Heart left ventricle (tissue), 13 donors: ENCODE data around the gene CAVIN4.

ENCODE experiments used
- POLR2A ChIP-seq, 2 donors: fragments of 450-650 bp; IDR thresholded peaks; one replicate each; pipeline ENCODE4 v1.6.1; 2017; ENCODE audit warnings: antibody characterized with exemption in 2 of 2, mild to moderate bottlenecking in 2 of 2, moderate library complexity in 2 of 2
- TF ChIP-seq, protein P1 (sequence below), 12 donors: fragments of 200-600 bp; sonication (generic) in 4 of 12; IDR thresholded peaks; one replicate each; pipeline versions ENCODE4 v1.5.0 to v1.8.0; 2018 to 2022; ENCODE audit warnings: antibody characterized with exemption in 12 of 12, mild to moderate bottlenecking in 5 of 12
- donor health status: ischemic (EF 13 %, LVEDD 7.1; RV severe dilation, severe dysfunction).
- donor health status: DM: no; HTN: yes; CAD: no.
- donor health status: DM: no; HTN: no; CAD: no.
- donor health status: ischemic (EF 25% LVEDD 6.9; RV normal size, moderate dysfunction).
- donor health status: ischemic (EF 25% LVEDD 5.7; RV mildly dilated, moderate dysfunction).
- donor health status: ischemic (EF 35%, LVEDD 5.7; RV mildly dilated, moderate dysfunction).
- donor health status: nonischemic (EF 11% LVEDD 7.7; RV severe dilation, severe dysfunction).
- donor health status: DM: yes; HTN: yes; CAD: no.
- donor health status: PGD.
- donor health status: ischemic (EF 29% LVEDD 5.4; RV normal size, mild dysfunction).
- donor health status: nonischemic (EF 23%, LVEDD 6.1; RV moderate dilation, normal function).

DNA sequence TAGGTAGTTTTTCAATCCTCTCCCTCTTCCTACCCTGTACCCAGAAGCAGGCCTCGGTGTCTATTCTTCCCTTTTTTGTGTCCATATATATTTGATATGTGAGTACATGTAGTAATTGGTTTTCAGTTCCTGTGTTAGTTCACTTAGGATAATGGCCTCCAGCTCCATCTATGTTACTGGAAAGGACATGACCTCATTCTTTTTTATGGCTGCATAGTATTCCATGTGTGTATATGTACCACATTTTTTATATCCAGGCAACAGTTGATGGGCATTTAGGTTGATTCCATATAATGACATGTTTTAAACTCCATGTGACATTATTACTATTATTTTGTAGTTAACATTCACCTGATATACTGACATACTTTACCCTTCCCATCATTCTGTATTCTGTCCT lies 49.1 kb downstream of the CAVIN4 start:
- TF ChIP-seq, protein P1, sequence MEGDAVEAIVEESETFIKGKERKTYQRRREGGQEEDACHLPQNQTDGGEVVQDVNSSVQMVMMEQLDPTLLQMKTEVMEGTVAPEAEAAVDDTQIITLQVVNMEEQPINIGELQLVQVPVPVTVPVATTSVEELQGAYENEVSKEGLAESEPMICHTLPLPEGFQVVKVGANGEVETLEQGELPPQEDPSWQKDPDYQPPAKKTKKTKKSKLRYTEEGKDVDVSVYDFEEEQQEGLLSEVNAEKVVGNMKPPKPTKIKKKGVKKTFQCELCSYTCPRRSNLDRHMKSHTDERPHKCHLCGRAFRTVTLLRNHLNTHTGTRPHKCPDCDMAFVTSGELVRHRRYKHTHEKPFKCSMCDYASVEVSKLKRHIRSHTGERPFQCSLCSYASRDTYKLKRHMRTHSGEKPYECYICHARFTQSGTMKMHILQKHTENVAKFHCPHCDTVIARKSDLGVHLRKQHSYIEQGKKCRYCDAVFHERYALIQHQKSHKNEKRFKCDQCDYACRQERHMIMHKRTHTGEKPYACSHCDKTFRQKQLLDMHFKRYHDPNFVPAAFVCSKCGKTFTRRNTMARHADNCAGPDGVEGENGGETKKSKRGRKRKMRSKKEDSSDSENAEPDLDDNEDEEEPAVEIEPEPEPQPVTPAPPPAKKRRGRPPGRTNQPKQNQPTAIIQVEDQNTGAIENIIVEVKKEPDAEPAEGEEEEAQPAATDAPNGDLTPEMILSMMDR (IDR thresholded peaks at IDR 0.05): no peak
- no peak for TF ChIP-seq POLR2A (IDR thresholded peaks at IDR 0.05)
